ENCODE results near the gene RPS15.

DNA sequence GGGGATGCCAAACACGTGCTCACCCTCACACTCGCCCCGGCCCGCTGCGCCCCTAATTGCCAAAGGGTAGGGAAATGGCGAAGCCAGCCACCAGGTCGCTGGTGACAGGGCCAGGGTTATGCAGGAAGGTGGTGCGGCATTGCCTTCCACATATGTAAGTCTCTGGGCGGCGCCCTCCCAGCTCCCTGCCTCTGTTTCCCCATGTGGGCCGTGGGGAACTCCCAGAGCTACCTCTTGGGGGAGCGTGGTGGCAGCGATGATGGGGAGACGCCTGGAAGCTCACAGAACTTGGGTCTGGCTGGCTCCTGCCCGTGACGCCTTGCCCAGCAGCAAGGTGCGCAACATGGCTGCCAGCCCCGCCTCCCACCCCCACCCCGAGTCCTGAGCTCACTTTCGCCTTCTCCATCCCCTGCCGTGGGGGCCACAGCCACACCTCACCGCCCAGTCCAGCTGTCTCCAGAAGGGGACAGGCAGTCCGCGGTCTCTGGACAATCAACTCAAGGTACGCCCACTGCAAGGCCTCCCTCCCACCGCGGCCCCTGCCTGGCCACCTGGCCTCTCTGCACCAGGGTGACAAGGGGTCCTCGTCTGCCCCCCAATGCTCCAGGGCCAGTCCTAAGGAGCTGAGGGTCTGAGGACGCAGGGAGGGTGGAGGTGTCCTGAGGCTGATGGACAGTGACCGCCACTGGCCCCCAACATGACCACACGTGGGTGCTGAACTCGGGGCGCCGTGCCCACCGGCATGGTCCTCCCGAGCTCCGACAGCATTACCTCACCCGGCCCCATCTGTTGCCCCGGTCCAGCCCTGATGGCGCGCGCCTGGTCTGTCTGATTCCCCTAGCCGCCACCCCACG is 34.3 kb downstream of the RPS15 start:
- TF ChIP-seq, protein P1, sequence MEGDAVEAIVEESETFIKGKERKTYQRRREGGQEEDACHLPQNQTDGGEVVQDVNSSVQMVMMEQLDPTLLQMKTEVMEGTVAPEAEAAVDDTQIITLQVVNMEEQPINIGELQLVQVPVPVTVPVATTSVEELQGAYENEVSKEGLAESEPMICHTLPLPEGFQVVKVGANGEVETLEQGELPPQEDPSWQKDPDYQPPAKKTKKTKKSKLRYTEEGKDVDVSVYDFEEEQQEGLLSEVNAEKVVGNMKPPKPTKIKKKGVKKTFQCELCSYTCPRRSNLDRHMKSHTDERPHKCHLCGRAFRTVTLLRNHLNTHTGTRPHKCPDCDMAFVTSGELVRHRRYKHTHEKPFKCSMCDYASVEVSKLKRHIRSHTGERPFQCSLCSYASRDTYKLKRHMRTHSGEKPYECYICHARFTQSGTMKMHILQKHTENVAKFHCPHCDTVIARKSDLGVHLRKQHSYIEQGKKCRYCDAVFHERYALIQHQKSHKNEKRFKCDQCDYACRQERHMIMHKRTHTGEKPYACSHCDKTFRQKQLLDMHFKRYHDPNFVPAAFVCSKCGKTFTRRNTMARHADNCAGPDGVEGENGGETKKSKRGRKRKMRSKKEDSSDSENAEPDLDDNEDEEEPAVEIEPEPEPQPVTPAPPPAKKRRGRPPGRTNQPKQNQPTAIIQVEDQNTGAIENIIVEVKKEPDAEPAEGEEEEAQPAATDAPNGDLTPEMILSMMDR (IDR thresholded peaks at IDR 0.05) = no peak
- TF ChIP-seq POLR2A (IDR thresholded peaks at IDR 0.05) (no peak), POLR2AphosphoS5 (IDR thresholded peaks at IDR 0.05) (no peak), EP300 (IDR thresholded peaks at IDR 0.05) (no peak)
